ENCODE data around the gene KIZ.

The KIZ gene

GRCh38 chr20:21243811-21244210, 117.9 kb downstream of the KIZ start:
- TF ChIP-seq CTCF (IDR thresholded peaks at IDR 0.05) = no peak

- no peak for TF ChIP-seq CTCF (IDR thresholded peaks at IDR 0.05)
These were observed 118.9 kb downstream of the KIZ start for GRCh38 chr20:21244808-21245207.

GRCh38 chr20:21246161-21246560, 120.3 kb downstream of the KIZ start:
- no peak for TF ChIP-seq CTCF (IDR thresholded peaks at IDR 0.05)

- TF ChIP-seq CTCF (IDR thresholded peaks at IDR 0.05) = no peak
These were observed 125.4 kb downstream of the KIZ start for GRCh38 chr20:21251278-21251677.

- no peak for TF ChIP-seq CTCF (IDR thresholded peaks at IDR 0.05)
These were observed 131.3 kb downstream of the KIZ start for GRCh38 chr20:21257192-21257591.

- TF ChIP-seq CTCF (IDR thresholded peaks at IDR 0.05) = no peak
These were observed 132.5 kb downstream of the KIZ start for GRCh38 chr20:21258411-21258810.

- no peak for TF ChIP-seq CTCF (IDR thresholded peaks at IDR 0.05)
These were observed 133.5 kb downstream of the KIZ start for GRCh38 chr20:21259346-21259745.

GRCh38 chr20:21262812-21263211, 136.9 kb downstream of the KIZ start:
- no peak for TF ChIP-seq CTCF (IDR thresholded peaks at IDR 0.05)

Data from LNCAP (cell line).